ENCODE measurements around the gene TAP2. TPM values are rescaled to one million over a fixed set of nuclear protein-coding genes. Genes with fewer than 3 reads are reported as not detected.

The TAP2 gene
- total RNA-seq, 1 donor from 2014 or later, result 56.4 TPM

DNA sequence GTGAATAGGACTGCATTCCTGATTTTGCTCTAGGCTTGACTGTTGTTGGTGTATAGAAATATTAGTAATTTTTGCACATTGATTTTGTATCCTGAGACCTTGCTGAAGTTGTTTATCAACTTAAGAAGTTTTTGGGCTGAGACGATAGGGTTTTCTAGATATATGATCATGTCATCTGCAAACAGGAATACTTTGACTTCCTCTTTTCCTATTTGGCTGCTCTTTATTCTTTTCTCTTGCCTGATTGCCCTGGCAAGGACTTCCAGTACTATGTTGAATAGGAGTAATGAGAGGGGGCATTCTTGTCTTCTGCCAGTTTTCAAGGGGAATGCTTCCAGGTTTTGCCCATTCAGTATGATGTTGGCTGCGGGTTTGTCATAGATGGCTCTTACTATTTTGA, 35.1 kb downstream of the TAP2 start:
- Histone ChIP-seq H3K4me3 (no peak overlapping the region), H3K36me3 (no peaks in the 10 kb centered on the region), H3K27ac (no peak overlapping the region), H3K27me3 (peaks cover 16% of the 10 kb centered on the region), H3K4me1 (no peaks in the 10 kb centered on the region), H3K9me3 (no peaks in the 10 kb centered on the region)
- intact Hi-C loops (cut with DNase I), result no loop called here
- DNase-seq (no peak), ATAC-seq (no peak)
- TF ChIP-seq CTCF (IDR thresholded peaks at IDR 0.05), result no peak

GRCh38 chr6:32799740-32800139, 38.8 kb downstream of the TAP2 start:
- no peaks in the 10 kb centered on the region for H3K4me1 ChIP-seq
- H3K27me3 ChIP-seq, result peaks cover 10% of the 10 kb centered on the region
- intact Hi-C loops (cut with DNase I), result loop anchor here (5.0 kb wide), 1 partner anchor 387 kb away; no protein-coding TSS in a partner anchor
- H3K9me3 ChIP-seq, result no peaks in the 10 kb centered on the region
- no peak overlapping the region for H3K27ac ChIP-seq
- H3K4me3 ChIP-seq, result no peak overlapping the region
- DNase-seq (no peak), ATAC-seq (no peak)
- TF ChIP-seq CTCF (IDR thresholded peaks at IDR 0.05), result no peak
- H3K36me3 ChIP-seq, result no peaks in the 10 kb centered on the region

DNA sequence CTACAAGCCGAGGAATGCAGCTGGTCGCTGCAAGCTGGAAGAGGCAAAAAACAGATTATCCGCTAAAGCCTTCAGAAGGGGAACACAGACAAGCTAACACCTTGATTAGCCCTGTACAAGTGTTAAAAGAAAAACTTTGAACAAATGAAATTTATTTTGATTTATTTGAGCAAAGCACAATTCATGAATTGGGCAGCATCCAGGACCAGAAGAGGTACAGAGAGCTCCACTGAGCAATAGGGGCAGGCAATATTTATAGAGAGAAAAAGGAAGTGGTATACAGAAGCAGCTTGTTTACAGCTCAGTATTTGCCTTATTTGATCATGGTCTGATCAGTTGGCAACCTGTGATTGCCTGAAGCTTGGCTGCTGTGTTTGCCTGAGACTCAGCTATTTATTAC, 39.4 kb downstream of the TAP2 start:
- intact Hi-C loops (cut with DNase I), result loop anchor here (5.0 kb wide), 1 partner anchor 387 kb away; no protein-coding TSS in a partner anchor
- Histone ChIP-seq H3K27me3 (peaks cover 10% of the 10 kb centered on the region), H3K9me3 (no peaks in the 10 kb centered on the region), H3K27ac (no peak overlapping the region), H3K4me3 (no peak overlapping the region), H3K4me1 (no peaks in the 10 kb centered on the region), H3K36me3 (no peaks in the 10 kb centered on the region)
- ATAC-seq (no peak), DNase-seq (no peak)
- TF ChIP-seq CTCF (IDR thresholded peaks at IDR 0.05), result no peak

GRCh38 chr6:32796848-32797776, 41.4 kb downstream of the TAP2 start:
- Histone ChIP-seq H3K36me3 (no peaks in the 10 kb centered on the region), H3K27me3 (peaks cover 11% of the 10 kb centered on the region), H3K4me3 (peak overlapping the region; percentile 17), H3K27ac (no peak overlapping the region), H3K9me3 (no peaks in the 10 kb centered on the region), H3K4me1 (no peaks in the 10 kb centered on the region)
- peak; percentile 92 for TF ChIP-seq CTCF (IDR thresholded peaks at IDR 0.05)
- intact Hi-C loops (cut with DNase I), result loop anchor here (5.0 kb wide), 1 partner anchor 385 kb away; no protein-coding TSS in a partner anchor
- peak; percentile 85 for ATAC-seq
- DNase-seq, result peak; percentile 83

GRCh38 chr6:32794510-32794909, 44.0 kb downstream of the TAP2 start:
- ATAC-seq (peak; percentile 75), DNase-seq (no peak)
- H3K9me3 ChIP-seq, result no peaks in the 10 kb centered on the region
- H3K36me3 ChIP-seq, result no peaks in the 10 kb centered on the region
- H3K4me1 ChIP-seq, result no peaks in the 10 kb centered on the region
- intact Hi-C loops (cut with DNase I), result no loop called here
- no peak overlapping the region for H3K4me3 ChIP-seq
- no peak overlapping the region for H3K27ac ChIP-seq
- no peak for TF ChIP-seq CTCF (IDR thresholded peaks at IDR 0.05)
- peaks cover 14% of the 10 kb centered on the region for H3K27me3 ChIP-seq

Data from upper lobe of right lung (tissue), 1 donor.